Esophagus muscularis mucosa (tissue), 3 donors: ENCODE results near the gene SIPA1L3.

Source experiments
- CTCF ChIP-seq, 3 experiments: fragments of 200-600 bp in 2 of 3; fragments of 450-650 bp in 1 of 3; sonication (generic) in 2 of 3; IDR thresholded peaks; one replicate each; pipeline ENCODE4 v1.5.1; 2017 to 2019; ENCODE audit warnings: antibody characterized with exemption in 3 of 3, mild to moderate bottlenecking in 2 of 3, moderate library complexity in 1 of 3
- POLR2A ChIP-seq: fragments of 450-650 bp; IDR thresholded peaks from one replicate; pipeline ENCODE4 v1.6.1; 2017; ENCODE audit warnings: antibody characterized with exemption, moderate library complexity, mild to moderate bottlenecking, low read depth

GRCh38 chr19:37947778-37948177 lies 40.8 kb downstream of the SIPA1L3 start:
- TF ChIP-seq CTCF (IDR thresholded peaks at IDR 0.05) (no peak), POLR2A (no peak)
